ENCODE results near the gene LGALSL. TPM values are rescaled to one million over a fixed set of nuclear protein-coding genes. Genes with fewer than 3 reads are reported as not detected.

LGALSL gene
- total and polyA plus RNA-seq, 2 of the 13 experiments (the other 11 are each of a cell fraction or from before 2014, with no cell fraction given) = 15.4 to 20.0 TPM

GRCh38 chr2:64424416-64424987, 29.5 kb upstream of the LGALSL start:
- in situ Hi-C loops (cut with HindIII; ENCODE audit: extremely low pct_ligation_motif_present, low pct_unique_long_range_greater_than_20kb) (no loop called here), intact Hi-C loops (cut with micrococcal nuclease; ENCODE audit: unreplicated experiment) (no loop called here)
- Histone ChIP-seq H2AFZ (ENCODE audit: low read length) (no peak overlapping the region), H3K79me2 (ENCODE audit: insufficient read depth, low read length) (no peaks in the 10 kb centered on the region), H3K4me1 (ENCODE audit: insufficient read depth, low read length) (peaks cover 17% of the 10 kb centered on the region), H3K9ac (ENCODE audit: insufficient read depth, low read depth, low read length) (no peak overlapping the region), H3K27me3 (ENCODE audit: control insufficient read depth in 1 of 2, insufficient read depth in 2 of 2, low read length in 2 of 2) (no peaks in the 10 kb centered on the region), H3K9me3 (ENCODE audit: low read length) (no peaks in the 10 kb centered on the region), H3K4me3 (replicated peaks in 1 of 3; ENCODE audit: insufficient read depth in 1 of 3, low read depth in 2 of 3, low read length in 3 of 3) (no peak overlapping the region), H3K4me2 (ENCODE audit: low read depth, low read length) (no peak overlapping the region), H3K27ac (ENCODE audit: extremely low read length, insufficient read depth, low read length) (no peak overlapping the region), H3K36me3 (replicated peaks in 1 of 2; ENCODE audit: control insufficient read depth in 1 of 2, insufficient read depth in 2 of 2, low read length in 2 of 2) (no peaks in the 10 kb centered on the region), H4K20me1 (ENCODE audit: insufficient read depth, low read length) (no peaks in the 10 kb centered on the region)
- BruUV-seq (replicated peaks) = no TSS peak
- ChIA-PET CTCF (ENCODE audit: low intra/inter-chr PET ratio, low total read pairs) (no interaction called here), POLR2A (no interaction called here)
- no peak for FAIRE-seq
- TF ChIP-seq, protein P1, sequence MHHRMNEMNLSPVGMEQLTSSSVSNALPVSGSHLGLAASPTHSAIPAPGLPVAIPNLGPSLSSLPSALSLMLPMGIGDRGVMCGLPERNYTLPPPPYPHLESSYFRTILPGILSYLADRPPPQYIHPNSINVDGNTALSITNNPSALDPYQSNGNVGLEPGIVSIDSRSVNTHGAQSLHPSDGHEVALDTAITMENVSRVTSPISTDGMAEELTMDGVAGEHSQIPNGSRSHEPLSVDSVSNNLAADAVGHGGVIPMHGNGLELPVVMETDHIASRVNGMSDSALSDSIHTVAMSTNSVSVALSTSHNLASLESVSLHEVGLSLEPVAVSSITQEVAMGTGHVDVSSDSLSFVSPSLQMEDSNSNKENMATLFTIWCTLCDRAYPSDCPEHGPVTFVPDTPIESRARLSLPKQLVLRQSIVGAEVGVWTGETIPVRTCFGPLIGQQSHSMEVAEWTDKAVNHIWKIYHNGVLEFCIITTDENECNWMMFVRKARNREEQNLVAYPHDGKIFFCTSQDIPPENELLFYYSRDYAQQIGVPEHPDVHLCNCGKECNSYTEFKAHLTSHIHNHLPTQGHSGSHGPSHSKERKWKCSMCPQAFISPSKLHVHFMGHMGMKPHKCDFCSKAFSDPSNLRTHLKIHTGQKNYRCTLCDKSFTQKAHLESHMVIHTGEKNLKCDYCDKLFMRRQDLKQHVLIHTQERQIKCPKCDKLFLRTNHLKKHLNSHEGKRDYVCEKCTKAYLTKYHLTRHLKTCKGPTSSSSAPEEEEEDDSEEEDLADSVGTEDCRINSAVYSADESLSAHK (CRISPR knock-in tag; IDR thresholded peaks at IDR 0.05; ENCODE audit: borderline replicate concordance) = no peak
- no peak for TF ChIP-seq RELA (CRISPR knock-in tag; IDR thresholded peaks at IDR 0.05)
- no peak for TF ChIP-seq HOXA5 (CRISPR knock-in tag; IDR thresholded peaks at IDR 0.05)
- TF ChIP-seq MTA3 (CRISPR knock-in tag; IDR thresholded peaks at IDR 0.05) = no peak
- peak; percentile 62 for ATAC-seq
- no peak for DNase-seq (ENCODE audit: low spot score)
- 42% methylated on average over 3 of the region's 3 CpGs for WGBS (ENCODE audit: low lambda C conversion rate)

GRCh38 chr2:64426183-64426952, 27.6 kb upstream of the LGALSL start:
- Histone ChIP-seq H4K20me1 (ENCODE audit: insufficient read depth, low read length) (no peaks in the 10 kb centered on the region), H3K4me1 (ENCODE audit: insufficient read depth, low read length) (peaks cover 17% of the 10 kb centered on the region), H3K27ac (ENCODE audit: extremely low read length, insufficient read depth, low read length) (no peak overlapping the region), H3K9me3 (ENCODE audit: low read length) (no peaks in the 10 kb centered on the region), H3K4me2 (ENCODE audit: low read depth, low read length) (no peak overlapping the region), H2AFZ (ENCODE audit: low read length) (no peak overlapping the region), H3K79me2 (ENCODE audit: insufficient read depth, low read length) (no peaks in the 10 kb centered on the region), H3K27me3 (ENCODE audit: control insufficient read depth in 1 of 2, insufficient read depth in 2 of 2, low read length in 2 of 2) (no peaks in the 10 kb centered on the region), H3K4me3 (replicated peaks in 1 of 3; ENCODE audit: insufficient read depth in 1 of 3, low read depth in 2 of 3, low read length in 3 of 3) (no peak overlapping the region), H3K9ac (ENCODE audit: insufficient read depth, low read depth, low read length) (no peak overlapping the region), H3K36me3 (replicated peaks in 1 of 2; ENCODE audit: control insufficient read depth in 1 of 2, insufficient read depth in 2 of 2, low read length in 2 of 2) (no peaks in the 10 kb centered on the region)
- no TSS peak for BruUV-seq (replicated peaks)
- in situ Hi-C loops (cut with HindIII; ENCODE audit: extremely low pct_ligation_motif_present, low pct_unique_long_range_greater_than_20kb) = no loop called here
- peak; percentile 50 for TF ChIP-seq FOXA3 (CRISPR knock-in tag; IDR thresholded peaks at IDR 0.05)
- no peak for TF ChIP-seq HMGXB3 (CRISPR knock-in tag; IDR thresholded peaks at IDR 0.05; ENCODE audit: borderline replicate concordance)
- TF ChIP-seq FOXA1 (IDR thresholded peaks at IDR 0.05) = no peak
- TF ChIP-seq FOXA1 (CRISPR knock-in tag; IDR thresholded peaks at IDR 0.05) = peak; percentile 49
- CTCF ChIA-PET (ENCODE audit: low intra/inter-chr PET ratio, low total read pairs) = no interaction called here
- POLR2A ChIA-PET = no interaction called here
- ATAC-seq (no peak), FAIRE-seq (no peak), DNase-seq (ENCODE audit: low spot score) (no peak)
- intact Hi-C loops (cut with micrococcal nuclease; ENCODE audit: unreplicated experiment) = no loop called here
- 44% methylated on average over 5 of the region's 5 CpGs for WGBS (ENCODE audit: low lambda C conversion rate)
